Lower leg skin (tissue), 4 donors: ENCODE measurements around the gene ISLR. TPM values are rescaled to one million over a fixed set of nuclear protein-coding genes. Genes with fewer than 3 reads are reported as not detected.

Experiments
- DNase-seq, 2 donors: peaks; one replicate each; pipeline ENCODE4 v3.0.0-alpha.2; 2019; ENCODE audit warnings: low spot score in 2 of 2
- H3K4me3 ChIP-seq: fragments of 200-600 bp; sonication (generic); 2 replicates; pipeline ENCODE4 v1.5.1; 2017; ENCODE audit warnings: mild to moderate bottlenecking, low read depth; ENCODE audit not compliant: poor library complexity, severe bottlenecking
- POLR2A ChIP-seq, 2 donors: fragments of 450-650 bp; IDR thresholded peaks; one replicate each; pipeline ENCODE4 v1.6.1; 2016 to 2017; ENCODE audit warnings: antibody characterized with exemption in 2 of 2, mild to moderate bottlenecking in 1 of 2, moderate library complexity in 1 of 2
- WGBS, 2 donors: methylation state at CpG; one replicate each; pipeline ENCODE4 v1.1.5; 2018; 5-methylcytosine and 5-hydroxymethylcytosine counted together
- intact Hi-C: fragments of 100-400 bp; cut with DNase I; formaldehyde crosslinking; loops from one replicate; pipeline ENCODE4 v1.15.0; 2023; ENCODE audit warnings: low total_unique reads
- total RNA-seq, 4 donors: library from RNA; depleted of rRNA; stranded (reverse); fragments of >200 nt; gene quantifications; one replicate each; pipeline ENCODE4 v1.1.0, GENCODE V29; 2016
- TF ChIP-seq, protein P1 (sequence below), 3 donors: fragments of 450-650 bp; IDR thresholded peaks; one replicate each; pipeline ENCODE4 v1.5.1; 2016; ENCODE audit warnings: antibody characterized with exemption in 3 of 3, mild to moderate bottlenecking in 3 of 3, moderate library complexity in 2 of 3

The ISLR gene
- total RNA-seq, 4 donors from 2014 or later = 23.4 to 41.3 (median 26.1) TPM

DNA sequence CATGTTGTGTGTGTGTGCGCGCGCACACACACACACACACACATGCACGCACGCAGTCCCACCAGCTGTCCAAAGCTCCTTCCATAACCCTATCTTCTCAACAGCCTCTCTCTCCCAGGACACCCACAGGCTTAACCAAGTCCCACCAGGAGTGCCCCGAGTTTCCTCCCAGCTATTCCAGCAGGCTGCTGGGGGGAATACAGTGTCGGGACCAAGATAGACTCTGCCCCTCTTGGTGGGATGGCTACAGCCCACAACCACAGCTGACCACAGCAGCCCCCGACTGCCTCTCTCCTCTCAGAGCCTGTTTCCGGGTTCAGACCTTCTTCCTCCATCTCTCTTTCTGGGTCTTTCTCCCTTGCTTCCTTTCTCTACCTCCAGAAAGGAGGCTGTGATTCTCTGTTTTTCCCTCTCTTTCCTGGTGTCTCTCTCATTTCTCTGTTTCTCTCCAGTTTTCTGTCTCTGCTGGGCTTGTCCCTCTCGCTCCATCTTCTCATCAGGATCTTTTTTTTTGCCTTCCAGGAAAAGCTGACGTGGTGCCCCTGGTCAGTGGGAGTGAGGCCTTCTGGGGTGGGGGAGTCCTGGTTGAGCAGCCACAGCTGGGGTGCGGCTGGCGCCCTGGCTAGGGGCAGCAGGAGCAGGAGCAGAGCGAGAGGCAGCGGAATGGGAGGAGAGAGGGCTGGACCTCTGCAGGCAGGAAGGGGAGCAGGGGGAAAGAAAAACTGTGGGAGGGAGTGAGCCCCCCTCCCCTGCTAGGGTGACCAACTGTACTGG, 3.3 kb upstream of the ISLR start:
- 85 to 89% methylated on average over 15 of the region's 15 CpGs for WGBS, 2 donors
- TF ChIP-seq, protein P1, sequence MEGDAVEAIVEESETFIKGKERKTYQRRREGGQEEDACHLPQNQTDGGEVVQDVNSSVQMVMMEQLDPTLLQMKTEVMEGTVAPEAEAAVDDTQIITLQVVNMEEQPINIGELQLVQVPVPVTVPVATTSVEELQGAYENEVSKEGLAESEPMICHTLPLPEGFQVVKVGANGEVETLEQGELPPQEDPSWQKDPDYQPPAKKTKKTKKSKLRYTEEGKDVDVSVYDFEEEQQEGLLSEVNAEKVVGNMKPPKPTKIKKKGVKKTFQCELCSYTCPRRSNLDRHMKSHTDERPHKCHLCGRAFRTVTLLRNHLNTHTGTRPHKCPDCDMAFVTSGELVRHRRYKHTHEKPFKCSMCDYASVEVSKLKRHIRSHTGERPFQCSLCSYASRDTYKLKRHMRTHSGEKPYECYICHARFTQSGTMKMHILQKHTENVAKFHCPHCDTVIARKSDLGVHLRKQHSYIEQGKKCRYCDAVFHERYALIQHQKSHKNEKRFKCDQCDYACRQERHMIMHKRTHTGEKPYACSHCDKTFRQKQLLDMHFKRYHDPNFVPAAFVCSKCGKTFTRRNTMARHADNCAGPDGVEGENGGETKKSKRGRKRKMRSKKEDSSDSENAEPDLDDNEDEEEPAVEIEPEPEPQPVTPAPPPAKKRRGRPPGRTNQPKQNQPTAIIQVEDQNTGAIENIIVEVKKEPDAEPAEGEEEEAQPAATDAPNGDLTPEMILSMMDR (IDR thresholded peaks at IDR 0.05) = no peak
- TF ChIP-seq POLR2A (IDR thresholded peaks at IDR 0.05) = no peak
- peak in 1 of 2 donors; percentile 70 for DNase-seq
- intact Hi-C loops = no loop called here
- H3K4me3 ChIP-seq = no peak overlapping the region

GRCh38 chr15:74170875-74171578, 2.5 kb upstream of the ISLR start:
- TF ChIP-seq, protein P1 (IDR thresholded peaks at IDR 0.05) = no peak
- no peak for TF ChIP-seq POLR2A (IDR thresholded peaks at IDR 0.05)
- H3K4me3 ChIP-seq = no peak overlapping the region
- peak in 1 of 2 donors; percentile 64 for DNase-seq
- intact Hi-C loops = no loop called here
- 89 to 96% methylated on average over 6 to 7 of the region's 7 CpGs for WGBS, 2 donors

DNA sequence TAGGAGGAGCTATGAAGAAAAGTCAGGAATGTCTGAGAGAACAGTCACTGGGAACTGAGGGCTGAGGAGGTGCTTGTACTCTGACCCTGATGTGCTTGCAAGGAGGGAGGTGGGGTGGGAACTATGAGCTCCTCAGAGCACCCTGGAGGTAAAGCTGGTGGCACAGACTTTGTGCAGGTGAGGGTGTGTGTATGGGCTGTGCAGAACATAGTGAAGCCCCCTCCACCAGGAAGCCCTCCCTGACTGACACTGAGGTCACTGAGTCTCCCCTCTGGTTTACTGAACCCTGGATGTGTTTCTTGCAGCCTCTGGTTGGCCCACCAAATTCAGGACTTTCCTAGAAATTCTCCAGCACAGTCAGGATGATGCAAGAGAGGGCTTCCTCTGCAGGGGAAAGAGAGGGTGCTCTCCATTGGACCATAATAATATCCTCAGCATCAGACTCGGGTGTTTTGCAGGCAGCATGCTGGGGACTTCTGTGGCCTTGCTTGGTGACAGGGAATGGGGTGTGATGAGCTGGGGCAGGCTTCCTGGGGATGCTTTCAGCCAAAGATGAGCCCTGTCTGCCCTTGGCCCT, 1.5 kb upstream of the ISLR start:
- TF ChIP-seq, protein P1 (IDR thresholded peaks at IDR 0.05) = no peak
- no peak for TF ChIP-seq POLR2A (IDR thresholded peaks at IDR 0.05)
- intact Hi-C loops = no loop called here
- no peak overlapping the region for H3K4me3 ChIP-seq
- 88 to 89% methylated on average over 1 of the region's 1 CpG for WGBS, 2 donors
- peak in 1 of 2 donors; percentile 70 for DNase-seq

DNA sequence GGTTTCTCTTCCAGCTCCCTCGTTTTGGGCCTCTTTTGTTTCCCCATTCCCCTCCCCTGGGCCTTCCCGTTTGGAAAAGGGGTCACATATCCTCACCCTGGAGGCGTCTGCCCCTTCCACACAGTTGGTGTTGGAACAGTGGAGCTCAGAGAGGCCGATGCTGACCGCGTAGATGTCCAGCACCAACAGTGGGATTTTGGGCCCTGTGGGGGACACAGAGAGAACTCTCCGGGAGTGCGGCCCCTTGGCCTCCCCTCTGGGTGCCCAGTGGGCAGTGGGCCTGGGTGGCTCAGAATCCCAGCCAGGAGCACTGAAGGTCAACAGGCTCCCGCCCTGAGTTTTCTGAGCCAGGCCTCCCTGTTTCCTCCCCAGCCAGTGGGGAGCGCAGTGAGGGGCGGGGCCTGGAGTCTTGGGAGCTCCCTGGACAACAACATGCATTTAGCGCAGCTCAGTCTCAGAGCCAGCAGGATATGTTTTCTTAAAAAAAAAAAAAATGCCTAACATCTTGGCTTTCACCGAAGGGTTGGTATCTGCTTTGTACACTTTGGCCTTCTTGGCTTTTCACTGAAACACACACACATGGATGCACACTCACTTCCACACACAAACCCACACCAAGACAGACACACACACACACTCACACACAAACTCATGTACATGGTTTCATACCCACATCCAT, 670 bp upstream of the ISLR start:
- intact Hi-C loops = no loop called here
- peak in 1 of 2 donors; percentile 93 for DNase-seq
- H3K4me3 ChIP-seq = no peak overlapping the region
- 43 to 52% methylated on average over 13 of the region's 13 CpGs for WGBS, 2 donors
- TF ChIP-seq POLR2A (IDR thresholded peaks at IDR 0.05) = no peak
- TF ChIP-seq, protein P1 (IDR thresholded peaks at IDR 0.05) = no peak

DNA sequence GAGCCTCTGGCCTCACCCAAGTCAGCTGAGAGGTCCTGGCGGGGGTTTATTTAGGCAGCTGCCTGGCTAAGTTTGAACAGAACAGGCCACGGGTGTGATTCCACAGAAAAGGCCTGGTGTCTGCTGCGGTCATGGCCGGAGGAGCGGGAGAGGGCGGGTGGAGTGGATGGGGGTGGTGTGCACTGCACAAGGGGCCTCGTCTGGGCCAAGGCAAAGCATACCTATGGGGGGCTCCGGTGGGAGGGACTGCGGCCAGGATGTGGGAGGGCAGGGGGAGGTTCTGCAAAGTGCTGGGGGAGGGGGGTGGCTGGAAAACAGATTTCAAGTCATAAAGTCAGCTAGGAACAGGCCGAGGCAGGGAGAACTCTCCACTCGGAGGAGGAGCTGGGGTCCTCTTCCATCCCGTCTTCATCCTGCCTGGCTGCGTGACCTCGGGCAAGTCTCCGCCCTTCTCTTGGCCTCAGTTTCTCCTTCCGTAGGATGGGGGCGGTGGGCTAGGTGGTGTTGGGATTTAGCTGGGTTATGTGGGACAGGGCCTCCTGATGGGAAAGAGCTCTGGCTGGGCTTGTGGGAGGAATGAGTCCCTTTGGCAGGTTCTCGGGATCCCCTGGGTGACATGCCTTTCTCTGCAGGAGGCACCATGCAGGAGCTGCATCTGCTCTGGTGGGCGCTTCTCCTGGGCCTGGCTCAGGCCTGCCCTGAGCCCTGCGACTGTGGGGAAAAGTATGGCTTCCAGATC, 878 bp downstream of the ISLR start:
- H3K4me3 ChIP-seq = peak overlapping the region; percentile 13
- peak in 1 of 2 donors; percentile 86 for DNase-seq
- intact Hi-C loops = no loop called here
- TF ChIP-seq, protein P1 (IDR thresholded peaks at IDR 0.05) = no peak
- no peak for TF ChIP-seq POLR2A (IDR thresholded peaks at IDR 0.05)
- WGBS, 2 donors = 50 to 72% methylated on average over 16 to 18 of the region's 20 CpGs
